Fibroblast of skin of left biceps (primary cell): ENCODE measurements around the gene CCDC78.

ENCODE experiments used
- DNase-seq, 2 experiments: peaks; one replicate each; pipeline ENCODE4 v3.0.0-alpha.2; 2013; ENCODE audit warnings: low read depth in 2 of 2

Gene CCDC78

DNA sequence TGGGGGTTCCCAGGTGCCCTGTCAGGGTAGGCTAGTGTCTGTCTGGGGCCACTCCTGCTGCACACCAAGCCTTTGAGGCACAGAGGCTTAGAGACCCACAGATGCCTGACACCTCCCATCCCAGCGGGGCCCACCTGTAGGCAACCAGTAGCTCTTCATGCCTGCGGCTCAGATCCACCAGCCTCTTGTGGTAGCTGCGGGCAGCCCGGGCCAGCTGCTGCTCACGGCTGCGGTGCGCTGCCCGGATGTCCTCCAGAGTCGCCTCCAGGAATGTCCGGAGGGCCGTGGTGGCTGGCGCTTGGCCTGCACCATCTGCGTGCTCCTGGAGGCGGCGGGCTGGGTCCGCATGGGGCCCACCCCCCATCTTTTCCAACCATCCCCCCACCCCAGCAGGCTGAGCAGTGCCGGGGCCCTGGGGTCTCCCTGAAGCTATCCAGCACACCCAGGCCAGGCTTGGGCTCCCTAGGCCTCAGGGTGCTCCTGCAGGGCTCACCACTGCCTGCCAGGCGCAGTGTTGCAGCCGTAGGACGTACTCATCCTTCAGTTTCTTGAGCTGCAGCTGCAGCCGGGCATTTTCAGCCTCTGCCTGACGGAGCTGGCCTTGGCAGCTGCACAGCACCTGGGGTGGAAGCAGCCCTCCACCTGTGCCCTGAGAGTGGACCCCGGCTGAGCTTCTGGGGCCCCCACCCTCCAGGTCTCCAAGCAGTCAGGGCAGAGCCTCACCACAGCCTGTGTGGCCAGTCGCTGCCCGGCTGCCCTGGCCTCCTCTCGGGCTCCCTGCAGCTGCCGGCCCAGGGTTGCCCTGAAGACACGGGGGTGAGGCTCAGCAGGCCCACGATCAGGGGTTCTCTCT is 1.8 kb downstream of the CCDC78 start:
- DNase-seq, result no peak

DNA sequence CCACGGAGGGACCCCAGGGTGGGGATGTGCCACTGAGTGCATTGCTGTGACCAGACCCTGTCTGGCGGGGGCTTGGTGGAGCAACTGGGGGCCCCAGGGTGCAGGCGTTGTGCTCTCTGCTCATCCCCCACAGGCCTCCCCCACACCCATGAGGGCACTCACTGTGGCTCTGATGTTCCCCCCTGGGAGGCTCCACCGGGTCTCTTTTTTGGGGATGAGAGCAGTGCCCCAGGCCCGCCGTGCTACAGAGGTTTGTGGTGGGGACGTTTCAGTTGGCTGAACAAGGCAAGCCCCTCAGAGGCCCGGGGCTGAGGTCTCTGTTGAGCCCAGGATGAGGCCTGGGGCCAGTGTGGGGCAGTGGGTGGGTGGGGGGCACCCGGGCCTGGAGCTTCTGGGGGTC is 2.5 kb downstream of the CCDC78 start:
- no peak for DNase-seq

DNA sequence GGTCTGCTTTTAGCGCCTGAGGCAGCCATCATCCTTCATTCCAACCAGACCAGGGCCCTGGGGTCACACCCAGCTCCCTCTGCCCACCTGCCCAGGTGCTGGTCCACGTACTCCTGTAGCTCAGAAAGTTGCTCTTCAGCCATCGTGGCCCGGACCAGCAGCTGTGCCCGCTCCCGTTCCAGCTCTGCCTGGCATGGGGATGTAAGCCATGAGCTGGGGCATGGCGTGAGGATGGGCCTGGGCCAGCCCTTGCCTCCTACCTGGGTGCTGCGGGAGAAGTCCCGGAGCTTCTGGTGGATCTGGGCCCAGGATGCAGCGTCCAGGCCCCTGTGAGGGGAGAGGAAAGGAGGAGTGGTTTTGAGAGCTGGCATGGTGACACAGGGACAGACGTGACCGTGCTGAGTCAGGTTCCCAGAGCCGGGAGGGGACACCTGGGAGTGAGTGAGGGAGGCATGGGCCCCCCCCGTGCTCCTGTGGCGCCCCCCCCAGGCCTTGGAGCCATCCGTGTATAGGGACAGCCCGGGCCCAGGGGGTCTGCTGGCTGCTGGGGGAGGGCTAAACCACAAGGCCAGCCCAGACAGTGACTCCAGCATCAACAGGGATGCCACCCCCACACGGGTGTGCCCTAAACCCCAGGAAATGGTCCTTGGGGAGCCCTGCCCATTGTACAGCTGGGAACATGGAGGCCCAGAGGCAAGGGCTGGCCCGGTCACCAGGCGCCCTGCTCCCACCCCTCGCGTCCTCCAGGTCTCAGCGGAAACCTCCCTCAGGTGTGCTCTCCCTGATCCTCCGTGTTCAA is 3.2 kb downstream of the CCDC78 start:
- no peak for DNase-seq

DNA sequence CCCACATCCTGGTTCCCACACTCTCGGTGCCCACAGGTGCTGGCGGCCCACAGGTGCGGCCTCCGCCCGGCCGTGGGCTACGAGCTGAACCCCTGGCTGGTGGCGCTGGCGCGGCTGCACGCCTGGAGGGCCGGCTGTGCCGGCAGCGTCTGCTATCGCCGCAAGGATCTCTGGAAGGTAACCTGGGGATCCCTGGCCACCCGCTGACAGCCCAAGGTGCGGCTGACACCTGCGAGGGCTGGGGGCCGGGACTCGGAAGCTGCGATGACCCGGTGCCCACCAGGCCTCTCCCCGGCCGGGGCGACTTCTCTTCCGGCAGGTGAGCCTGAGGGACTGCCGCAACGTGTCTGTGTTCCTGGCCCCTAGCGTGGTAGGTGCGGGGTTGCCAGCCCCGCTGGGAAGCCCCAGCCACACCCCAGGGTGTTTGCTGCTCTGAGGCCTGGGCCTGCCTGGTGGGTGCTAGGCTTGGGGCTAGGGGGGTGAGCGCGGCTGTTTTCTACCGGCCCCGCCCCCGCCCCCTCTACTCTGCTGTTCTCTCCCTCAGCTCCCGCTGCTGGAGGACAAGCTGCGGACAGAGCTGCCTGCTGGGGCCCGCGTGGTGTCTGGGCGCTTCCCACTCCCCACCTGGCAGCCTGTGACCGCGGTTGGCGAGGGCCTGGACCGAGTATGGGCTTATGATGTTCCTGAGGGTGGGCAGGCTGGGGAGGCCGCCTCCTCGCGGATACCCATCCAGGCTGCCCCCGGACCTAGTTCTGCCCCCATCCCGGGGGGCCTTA is 4.3 kb downstream of the CCDC78 start:
- no peak for DNase-seq

DNA sequence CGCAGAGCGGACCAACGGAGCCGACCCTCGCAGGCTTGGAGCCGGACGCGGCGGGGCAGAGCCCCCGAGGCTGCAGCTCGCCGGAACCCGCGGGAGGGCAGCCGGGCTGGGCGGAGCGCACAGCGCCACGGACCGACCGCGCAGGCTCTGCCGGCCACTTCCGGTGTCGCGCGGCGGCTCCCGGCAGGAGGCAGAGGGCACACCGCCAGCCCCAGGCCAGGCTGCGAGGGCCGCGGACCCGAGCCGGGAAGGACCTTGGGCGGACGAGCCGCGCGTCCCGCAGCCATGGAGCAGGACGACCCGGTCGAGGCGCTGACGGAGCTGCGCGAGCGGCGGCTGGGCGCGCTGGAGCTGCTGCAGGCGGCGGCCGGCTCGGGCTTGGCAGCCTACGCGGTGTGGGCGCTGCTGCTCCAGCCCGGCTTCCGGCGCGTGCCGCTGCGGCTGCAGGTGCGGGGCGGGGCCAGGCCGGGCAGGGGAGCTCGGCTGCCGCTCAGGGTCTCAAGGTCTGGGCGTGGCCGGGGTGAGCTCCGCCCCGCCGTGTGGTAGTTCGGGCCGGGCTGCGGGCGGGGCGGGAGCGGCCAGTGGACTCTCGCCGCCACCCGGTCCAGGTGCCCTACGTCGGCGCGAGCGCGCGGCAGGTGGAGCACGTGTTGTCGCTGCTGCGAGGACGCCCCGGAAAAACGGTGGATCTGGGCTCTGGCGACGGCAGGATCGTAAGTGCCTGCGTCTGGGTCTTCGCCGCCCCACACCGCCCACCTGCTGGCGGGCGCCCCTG is 5.1 kb downstream of the CCDC78 start, which contains the start of gene ANTKMT:
Gene ANTKMT, plus strand, starts transcription at position 157 of the 775 bp plus-strand sequence. Its CDS starts 129 bp downstream, at position 286.
- no peak for DNase-seq

GRCh38 chr16:720447-720989 is 5.7 kb downstream of the CCDC78 start:
- DNase-seq, result no peak

GRCh38 chr16:719815-720446 is 6.3 kb downstream of the CCDC78 start:
- no peak for DNase-seq

DNA sequence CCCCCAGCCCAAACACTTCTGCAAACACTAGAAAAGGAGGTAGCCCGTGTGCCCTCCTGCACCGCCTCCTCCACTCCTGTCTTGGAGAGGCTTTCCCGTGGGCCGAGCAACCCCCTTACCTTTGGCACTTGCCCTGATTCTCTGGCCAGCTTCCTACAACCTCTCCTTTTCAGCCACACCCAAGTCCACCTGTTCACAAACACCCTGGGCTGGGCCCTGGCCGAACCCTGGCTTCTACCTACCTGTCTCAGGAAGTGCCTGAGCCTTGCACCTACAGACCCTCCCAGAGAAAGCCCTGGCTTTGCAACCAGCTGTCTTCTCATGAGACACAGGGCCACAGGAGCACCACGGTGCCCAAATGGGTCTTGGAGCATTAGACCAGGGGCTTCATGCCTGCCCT is 7.3 kb downstream of the CCDC78 start:
- DNase-seq, result no peak

GRCh38 chr16:718389-718788 is 7.9 kb downstream of the CCDC78 start:
- DNase-seq, result no peak

GRCh38 chr16:717450-718245 is 8.6 kb downstream of the CCDC78 start:
- no peak for DNase-seq

GRCh38 chr16:716768-717325 is 9.4 kb downstream of the CCDC78 start:
- no peak for DNase-seq

- DNase-seq, result no peak
Measured at GRCh38 chr16:716200-716568, 10.1 kb downstream of the CCDC78 start.

GRCh38 chr16:715477-716199 is 10.6 kb downstream of the CCDC78 start:
- DNase-seq, result no peak

DNA sequence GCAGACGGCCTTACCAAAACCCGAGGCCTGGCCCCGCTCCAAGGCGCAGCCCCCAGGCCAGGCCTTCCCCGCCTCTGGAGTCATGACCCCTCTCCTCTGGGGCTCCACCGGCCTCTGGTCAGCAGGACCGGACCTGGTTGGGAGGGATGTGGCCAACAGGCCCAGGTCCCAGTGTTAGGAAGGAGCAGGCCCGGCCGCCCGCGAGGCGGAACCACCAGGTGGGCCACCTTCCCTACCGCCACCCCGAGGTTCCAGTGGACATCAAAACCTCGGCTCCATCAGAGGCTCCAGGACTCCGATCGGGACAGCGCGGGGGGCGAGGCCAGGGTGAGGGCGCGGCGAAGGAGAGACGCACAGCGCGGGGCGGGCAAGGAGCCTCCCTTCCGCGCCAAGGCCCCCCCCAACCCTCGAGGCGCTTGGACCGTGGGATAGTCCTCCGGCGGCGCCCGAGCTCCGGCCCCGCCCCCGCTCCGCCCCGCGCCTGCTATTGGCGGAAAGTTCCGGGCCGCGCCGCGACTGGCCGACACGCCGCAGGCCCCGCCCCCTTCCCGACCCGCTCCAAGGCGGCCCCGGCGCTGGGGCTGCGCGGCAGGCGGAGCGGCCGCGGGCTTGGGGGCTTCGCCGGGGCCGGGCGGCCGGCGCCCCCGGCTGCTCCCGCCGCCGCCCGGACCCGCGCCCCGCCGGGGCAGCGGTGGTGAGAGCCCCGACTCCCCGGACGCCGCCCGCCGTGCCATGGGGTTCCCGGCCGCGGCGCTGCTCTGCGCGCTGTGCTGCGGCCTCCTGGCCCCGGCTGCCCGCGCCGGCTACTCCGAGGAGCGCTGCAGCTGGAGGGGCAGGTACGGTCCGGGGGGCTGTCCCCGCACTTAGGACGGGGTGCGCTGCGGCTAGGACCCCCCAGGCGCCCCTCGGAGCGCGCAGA is 11.4 kb downstream of the CCDC78 start, which contains the start of gene METRN:
Gene METRN, plus strand, starts transcription at position 561 of the 919 bp plus-strand sequence. Its CDS starts 172 bp downstream, at position 733.
- DNase-seq, result peak in 1 of 2 experiments; percentile 57

DNA sequence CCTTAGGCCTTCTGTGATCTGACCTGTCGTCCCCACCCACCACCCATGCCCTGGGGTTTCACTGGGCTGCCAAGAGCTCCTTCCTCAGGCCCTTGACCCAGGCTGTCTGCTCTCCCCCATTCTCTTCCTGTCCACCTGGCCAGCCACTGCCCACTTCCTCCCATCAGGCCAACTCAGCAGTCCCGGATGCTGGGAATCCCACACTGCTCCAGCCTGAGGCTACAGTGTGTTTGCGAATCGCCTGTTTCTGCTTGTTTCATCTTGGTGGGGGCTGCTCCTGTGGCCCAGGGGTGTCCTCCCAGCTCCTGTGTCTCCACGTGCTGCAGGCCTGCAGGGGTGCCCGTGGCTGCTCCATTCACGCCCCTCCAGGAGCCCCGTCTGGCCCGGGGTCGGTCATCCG is 12.2 kb downstream of the CCDC78 start:
- no peak for DNase-seq

DNA sequence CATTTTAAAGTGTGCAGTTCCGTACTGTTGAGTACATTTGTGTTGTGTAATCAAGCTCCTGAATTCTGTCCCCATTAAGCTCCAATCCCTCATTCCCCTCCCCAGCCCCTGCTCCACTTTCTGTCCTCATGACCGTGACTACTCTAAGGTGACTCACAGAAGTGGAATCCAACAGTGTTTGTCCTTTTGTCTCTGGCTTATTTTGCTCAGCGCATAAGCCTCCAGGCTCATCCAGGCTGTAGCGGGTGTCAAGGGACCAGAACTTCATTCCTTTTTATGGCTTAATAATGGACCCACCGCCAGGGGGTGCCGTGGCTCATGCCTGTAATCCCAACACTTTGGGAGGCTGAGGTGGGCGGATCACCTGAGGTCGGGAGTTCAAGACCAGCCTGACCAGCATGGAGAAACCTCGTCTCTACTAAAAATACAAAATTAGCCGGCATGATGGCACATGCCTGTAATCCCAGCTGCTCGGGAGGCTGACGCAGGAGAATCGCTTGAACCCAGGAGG is 13.4 kb downstream of the CCDC78 start:
- peak; percentile 59 to 63 for DNase-seq
